GM18870 (cell line): ENCODE measurements around the gene RAP1GAP2.
A peak's percentile ranks its signal among the peaks of the same experiment; 100 is the strongest.
"Not testable (repeated sequence)": the region's sequence is repeated elsewhere in the genome, so short reads cannot be mapped to it uniquely, and the experiment has no call there.

ENCODE experiments used
- ATAC-seq: cut with Tn5 transposase; IDR thresholded peaks from one replicate; pipeline ENCODE4 v1.9.1; 2021; ENCODE audit warnings: moderate library complexity; ENCODE audit not compliant: unreplicated experiment

Gene RAP1GAP2

GRCh38 chr17:3035256-3035967 lies 239.2 kb downstream of the RAP1GAP2 start:
- ATAC-seq, result no peak

DNA sequence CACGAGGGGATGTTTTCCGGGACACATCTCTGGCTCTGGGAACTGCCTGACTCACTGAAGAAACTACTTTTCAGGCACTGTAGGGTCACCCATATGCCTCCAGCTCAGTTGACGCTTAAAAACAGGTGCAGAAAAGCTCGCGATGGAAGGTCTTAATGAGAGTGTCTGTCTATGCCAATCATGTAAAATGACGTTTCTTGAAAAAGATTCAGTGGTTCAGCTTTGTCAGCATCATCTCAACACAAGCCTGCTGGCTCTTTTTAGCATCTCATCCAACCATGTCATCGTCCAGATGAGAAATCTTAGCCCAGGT lies 239.7 kb downstream of the RAP1GAP2 start:
- ATAC-seq, result no peak

GRCh38 chr17:3036800-3037199 lies 240.6 kb downstream of the RAP1GAP2 start:
- no peak for ATAC-seq

GRCh38 chr17:3037259-3037658 lies 241.0 kb downstream of the RAP1GAP2 start:
- ATAC-seq, result no peak

GRCh38 chr17:3038941-3039340 lies 242.7 kb downstream of the RAP1GAP2 start:
- no peak for ATAC-seq

- no peak for ATAC-seq
Measured at GRCh38 chr17:3039736-3040135, 243.5 kb downstream of the RAP1GAP2 start.

DNA sequence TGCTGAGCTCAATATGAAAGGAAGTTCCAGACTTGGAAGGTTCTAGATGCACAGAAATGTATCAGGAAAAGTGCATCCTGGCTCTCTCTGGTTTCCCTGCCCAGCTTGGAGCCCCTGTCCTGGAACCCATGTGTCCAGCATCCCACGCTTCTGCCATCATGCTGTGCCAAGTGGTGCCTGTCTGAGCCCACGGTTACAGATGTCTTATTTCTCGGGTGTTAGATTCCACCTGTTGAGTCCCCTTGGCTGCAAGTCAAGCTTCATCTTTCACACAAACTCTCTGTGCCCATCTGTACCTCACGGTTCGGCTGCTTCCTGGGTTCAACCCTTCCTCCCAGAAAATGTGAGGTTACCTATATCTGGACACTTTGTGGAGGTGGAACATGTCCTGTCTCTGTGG lies 244.6 kb downstream of the RAP1GAP2 start:
- ATAC-seq, result no peak

DNA sequence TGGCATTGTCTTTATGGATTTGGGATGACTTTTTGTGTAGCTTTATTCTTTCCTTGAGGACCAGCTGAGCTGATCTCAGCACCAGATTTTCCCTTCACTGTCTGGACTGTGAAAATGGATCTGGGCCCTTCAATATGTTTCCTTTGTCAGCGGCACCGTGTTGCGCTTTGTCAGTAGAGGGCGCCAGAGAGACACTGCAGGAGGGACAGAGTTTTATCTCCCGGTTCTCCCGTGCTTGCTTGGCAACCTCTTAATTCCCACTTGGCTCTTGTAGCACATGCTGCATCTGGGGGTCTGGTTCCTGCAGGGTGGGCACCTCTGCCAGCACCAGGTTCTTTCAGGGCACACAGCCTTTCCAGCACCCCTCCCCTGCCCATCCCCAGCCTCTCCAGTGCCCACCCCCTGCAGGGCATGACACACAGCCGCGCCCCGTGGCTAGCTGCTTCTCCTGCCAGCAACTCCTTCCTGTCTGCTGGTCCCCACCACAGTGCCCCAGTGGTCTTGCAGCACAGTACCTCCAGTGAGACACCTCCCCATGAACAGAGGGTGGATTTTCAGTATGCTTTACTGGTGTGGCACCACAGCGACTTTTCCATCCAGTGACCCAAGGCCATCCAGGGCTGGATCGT lies 247.6 kb downstream of the RAP1GAP2 start:
- no peak for ATAC-seq

- no peak for ATAC-seq
Measured at GRCh38 chr17:3046753-3047152, 250.5 kb downstream of the RAP1GAP2 start.

DNA sequence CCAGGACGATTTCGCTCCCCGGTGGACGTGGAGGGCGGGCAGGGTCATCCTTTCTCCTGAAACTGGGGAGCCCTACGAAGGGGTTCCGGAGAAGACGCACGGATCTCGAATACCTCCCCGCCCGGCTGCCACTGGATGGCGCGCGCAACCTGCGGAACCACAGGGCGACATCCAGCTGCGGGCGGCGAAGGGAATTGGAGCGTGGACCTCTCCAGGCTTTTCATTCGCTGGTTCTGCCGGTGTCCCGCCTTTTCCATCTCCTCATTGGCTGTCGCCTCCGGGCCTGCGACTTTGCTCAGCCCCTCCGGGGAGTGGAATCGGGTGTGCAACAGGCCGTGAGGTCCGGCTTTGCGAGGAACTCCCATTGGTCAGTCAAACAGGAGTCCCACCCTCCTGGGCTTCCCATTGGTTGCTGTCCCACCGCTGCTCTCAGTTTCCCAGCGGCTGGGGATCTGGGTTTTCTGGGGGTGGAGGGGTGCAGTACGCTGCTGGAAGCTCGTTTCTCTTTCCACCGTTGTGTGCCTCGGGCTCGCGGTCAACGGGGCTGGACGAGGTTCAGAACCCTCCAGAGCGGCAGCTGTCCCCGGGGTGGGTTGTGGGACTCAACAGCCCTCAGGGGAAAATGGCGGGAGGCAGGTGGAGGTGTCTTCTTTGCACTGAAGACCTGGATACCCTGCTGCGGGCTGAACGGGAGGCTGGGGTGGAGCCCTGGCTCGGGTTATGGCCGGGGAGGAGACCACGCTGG lies 252.7 kb downstream of the RAP1GAP2 start:
- peak; percentile 92 for ATAC-seq

DNA sequence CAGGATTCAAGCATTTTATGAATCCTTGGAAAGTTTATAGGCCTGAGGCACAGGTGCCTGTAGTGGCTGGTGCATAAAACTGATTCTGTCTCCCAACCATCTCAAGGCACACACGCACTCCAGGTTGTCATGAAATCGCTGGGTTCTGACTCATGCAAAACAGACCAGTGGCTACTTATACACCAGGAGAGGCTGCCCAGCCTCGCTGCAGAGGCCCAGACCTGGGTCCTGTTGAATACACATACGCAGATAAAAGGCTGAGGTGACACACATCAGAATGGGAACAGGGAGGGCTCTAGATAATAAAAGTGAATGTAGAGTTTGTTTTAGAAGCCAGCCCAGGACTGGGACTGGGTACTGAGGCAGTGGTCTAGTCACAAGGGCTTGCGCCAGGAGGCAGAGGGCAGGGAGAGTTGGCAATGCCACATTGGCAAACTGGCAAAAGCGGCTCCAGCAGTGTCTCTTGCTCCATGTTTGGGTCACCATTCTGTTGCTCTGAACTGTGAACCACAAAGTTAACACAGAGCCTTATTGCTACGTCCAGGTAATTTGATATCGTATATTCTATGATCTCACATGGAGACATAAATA lies 253.6 kb downstream of the RAP1GAP2 start:
- no peak for ATAC-seq

DNA sequence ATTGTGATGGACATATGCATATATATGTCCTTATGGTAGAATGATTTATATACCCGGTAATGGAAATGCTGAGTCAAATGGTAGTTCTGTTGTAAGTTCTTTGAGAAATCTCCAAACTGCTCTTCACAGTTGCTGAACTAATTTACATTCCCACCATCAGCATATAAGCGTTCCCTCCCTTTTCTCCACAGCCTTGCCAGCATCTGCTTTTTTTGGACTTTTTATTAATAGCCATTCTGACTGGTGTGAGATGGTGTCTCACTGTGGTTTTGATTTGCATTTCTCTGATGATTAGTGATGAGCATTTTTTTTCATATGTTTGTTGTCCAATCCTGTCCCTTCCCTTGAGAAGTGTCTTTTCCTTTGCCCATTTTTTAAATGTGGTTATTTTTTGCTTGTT lies 258.6 kb downstream of the RAP1GAP2 start:
- not testable (repeated sequence) for ATAC-seq

- ATAC-seq, result not testable (repeated sequence)
Measured at GRCh38 chr17:3062824-3063377, 266.7 kb downstream of the RAP1GAP2 start.

GRCh38 chr17:3063507-3063906 lies 267.3 kb downstream of the RAP1GAP2 start, which contains the start of gene OR1D5:
Gene OR1D5 (minus strand): TSS chr17:3063607. CDS start chr17:3063607, 0 bp downstream.
- ATAC-seq, result not testable (repeated sequence)

- not testable (repeated sequence) for ATAC-seq
Measured at GRCh38 chr17:3065192-3065591, 269.0 kb downstream of the RAP1GAP2 start.

GRCh38 chr17:3073850-3074249 lies 277.6 kb downstream of the RAP1GAP2 start:
- ATAC-seq, result not testable (repeated sequence)
